G401.6 (cell line): ENCODE results near the gene DRAXIN.

ENCODE experiments used
- FAIRE-seq: peaks from 2 replicates; lab custom pipeline; 2012; peaks lifted over from hg19 to GRCh38; lab: Jason Lieb, UNC

The DRAXIN gene

DNA sequence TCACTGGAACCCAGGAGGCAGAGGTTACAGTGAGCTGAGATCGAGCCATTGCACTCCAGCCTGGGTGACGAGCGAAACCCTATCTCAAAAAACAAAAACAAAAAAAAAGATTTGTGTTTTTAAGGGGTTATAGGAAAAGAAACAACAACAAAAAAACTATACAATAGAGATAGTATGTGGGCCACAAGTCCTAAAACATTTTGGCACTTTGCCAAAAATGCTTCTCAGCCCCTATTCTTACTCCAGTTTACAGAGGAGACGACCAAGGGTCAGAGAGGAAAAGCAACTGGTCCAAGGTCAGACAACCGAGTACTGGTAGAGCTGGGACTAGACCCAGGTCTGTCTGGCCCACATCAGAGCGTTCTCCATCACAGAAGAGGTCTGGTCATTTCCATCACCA lies 33.9 kb upstream of the DRAXIN start:
- no peak for FAIRE-seq

DNA sequence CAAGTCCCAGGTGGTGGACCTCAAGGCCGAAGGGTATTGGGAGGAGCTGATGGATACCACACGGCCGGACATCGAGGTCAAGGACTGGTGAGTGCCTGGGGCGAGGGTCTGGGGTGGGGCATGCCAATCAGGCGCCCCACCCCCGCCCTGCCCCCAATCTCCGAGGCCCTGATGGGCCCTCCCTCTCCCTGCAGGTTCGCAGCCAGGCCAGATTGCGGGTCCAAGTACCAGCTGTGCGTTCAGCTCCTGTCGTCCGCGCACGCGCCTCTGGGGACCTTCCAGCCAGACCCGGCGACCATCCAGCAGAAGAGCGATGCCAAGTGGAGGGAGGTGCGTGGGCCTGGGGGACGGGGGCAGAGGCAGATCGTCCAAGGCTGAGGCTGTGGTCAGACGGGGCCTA lies 33.0 kb upstream of the DRAXIN start:
- FAIRE-seq: no peak

DNA sequence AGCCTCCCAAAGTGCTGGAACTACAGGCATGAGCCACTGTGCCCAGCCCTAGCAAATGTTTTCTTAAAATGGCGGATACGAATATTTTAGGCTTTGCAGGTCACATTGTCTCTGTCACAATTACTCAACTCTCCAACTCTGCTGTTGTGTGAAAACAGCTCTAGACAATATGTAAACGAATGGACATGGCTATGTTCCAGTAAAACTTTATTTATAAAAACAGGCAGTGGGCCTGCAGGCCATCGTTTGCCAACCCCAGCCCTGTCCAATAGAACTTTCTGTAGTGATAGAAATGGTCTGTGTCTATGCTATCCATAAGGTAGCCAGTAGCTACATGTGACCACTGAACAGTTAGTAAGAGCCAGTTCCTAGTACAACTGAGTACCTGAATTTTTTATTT lies 31.8 kb upstream of the DRAXIN start:
- no peak for FAIRE-seq

DNA sequence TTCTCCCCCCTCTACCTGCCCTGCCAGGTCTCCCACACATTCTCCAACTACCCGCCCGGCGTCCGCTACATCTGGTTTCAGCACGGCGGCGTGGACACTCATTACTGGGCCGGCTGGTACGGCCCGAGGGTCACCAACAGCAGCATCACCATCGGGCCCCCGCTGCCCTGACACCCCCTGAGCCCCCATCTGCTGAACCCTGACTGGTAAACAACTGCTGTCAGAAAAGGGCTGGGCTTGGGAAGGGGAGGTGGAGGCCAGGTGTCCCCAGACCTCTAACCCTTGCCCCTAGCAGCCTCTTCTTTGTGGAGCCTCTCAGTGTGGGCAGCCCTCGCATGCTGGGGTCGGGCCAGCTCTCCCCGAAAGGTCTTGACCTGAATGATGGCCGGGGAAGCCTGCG lies 30.4 kb upstream of the DRAXIN start:
- FAIRE-seq: no peak

DNA sequence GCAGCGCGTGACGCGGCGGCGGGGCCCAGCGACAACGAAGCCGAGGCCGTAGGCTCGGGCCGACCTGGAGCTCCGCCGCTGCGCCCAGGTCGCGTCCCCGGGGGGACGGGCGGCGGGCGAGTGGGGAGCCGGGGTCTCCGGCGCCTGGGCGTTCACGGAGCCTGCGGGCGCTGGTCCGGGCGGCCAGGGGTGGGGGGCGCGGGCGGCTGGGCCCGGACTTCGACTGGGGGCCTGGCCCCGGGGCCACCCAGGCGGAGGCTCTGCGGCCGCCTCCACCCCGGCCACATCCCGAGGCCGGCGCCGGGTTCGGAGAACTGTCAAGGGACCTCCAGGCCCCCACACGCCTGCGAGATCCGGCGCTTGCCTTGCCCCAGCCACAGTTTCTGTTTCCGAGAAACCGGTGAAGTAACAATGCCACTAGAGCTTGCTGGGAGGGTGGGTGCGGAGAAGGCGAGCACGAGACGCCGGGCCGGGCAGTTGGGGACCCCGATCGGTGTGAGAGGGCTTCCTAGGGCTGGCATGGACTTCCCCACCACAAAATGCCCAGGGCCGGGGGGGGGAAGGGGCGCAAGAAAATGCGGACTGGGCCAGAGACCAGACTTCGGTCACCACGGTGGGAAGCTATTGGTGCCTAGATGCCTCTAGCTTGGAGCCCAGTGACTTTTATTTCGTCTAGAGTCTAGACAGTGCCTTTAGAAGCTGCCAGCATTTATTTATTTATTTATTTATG lies 27.0 kb upstream of the DRAXIN start:
- FAIRE-seq: no peak

DNA sequence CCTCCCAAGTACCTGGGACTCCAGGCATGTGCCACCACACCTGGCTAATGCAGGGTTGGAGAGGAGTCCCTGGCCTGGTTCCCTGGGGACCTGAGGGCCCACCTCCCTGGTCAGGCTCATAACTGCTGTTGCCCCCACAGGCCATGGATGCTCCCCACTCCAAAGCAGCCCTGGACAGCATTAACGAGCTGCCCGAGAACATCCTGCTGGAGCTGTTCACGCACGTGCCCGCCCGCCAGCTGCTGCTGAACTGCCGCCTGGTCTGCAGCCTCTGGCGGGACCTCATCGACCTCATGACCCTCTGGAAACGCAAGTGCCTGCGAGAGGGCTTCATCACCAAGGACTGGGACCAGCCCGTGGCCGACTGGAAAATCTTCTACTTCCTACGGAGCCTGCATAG lies 23.0 kb upstream of the DRAXIN start:
- no peak for FAIRE-seq

DNA sequence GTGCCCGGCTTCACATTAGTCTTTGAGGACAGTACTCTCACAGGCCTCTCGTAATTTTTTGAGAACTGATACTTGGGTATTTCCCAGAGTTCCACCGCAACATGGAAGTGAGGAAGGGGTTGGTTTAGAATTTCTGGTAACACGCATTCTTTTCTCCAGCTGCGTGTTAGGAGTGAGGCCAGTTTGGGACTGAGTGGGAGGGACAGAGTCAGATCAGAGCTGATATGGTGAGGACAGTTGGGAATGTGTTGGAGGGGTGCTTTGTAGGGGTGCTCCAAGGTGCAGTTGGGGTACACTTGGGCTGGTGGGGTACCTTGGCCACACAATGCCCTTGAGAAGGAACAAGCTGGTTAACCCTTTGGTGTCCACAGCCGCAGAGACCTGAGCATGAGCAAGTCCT lies 20.8 kb upstream of the DRAXIN start:
- FAIRE-seq: no peak

DNA sequence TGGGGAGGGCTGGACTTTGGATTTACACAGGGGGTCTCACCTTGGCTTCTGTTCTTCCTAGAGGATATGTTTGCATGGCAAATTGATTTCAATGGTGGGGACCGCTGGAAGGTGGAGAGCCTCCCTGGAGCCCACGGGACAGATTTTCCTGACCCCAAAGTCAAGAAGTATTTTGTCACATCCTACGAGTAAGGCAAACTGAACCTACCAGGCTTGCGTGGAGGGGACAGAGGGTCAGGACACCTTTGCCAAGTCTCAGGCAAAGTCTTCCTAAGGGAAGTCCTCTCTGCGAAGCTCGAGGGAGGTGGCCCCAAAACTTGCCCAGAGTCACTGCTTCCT lies 20.3 kb upstream of the DRAXIN start:
- FAIRE-seq: no peak

DNA sequence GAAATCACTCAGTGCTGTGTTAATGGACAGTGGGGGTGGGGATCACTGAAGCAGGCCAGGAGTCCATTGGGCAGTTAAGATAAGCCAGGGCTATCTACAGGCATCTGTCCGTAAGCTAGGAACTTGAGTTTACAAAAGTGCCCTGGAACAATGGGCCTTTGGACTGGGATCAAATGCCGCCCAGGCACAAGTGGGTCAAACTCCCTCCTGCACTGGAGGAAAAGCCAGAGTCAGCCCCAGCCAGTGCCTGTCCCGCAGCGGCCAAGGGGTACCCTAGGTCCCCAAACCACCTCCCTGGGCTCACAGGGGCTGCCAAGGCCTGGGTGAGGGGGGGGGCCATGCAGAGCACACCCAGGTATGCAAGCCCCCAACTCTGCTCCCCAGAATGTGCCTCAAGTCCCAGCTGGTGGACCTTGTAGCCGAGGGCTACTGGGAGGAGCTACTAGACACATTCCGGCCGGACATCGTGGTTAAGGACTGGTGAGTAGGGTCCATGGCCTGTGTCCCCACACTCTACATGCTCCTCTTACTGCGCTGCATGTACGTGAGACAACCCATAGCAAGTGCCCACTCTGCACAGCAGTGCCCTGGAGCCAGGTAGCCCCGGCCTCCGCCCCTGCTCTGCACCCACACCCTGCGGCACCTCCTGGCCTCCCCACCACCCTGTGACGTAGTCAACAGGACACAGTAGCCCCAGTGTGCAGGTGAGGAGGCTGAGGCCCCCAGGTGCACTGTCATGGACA lies 19.8 kb upstream of the DRAXIN start:
- no peak for FAIRE-seq

DNA sequence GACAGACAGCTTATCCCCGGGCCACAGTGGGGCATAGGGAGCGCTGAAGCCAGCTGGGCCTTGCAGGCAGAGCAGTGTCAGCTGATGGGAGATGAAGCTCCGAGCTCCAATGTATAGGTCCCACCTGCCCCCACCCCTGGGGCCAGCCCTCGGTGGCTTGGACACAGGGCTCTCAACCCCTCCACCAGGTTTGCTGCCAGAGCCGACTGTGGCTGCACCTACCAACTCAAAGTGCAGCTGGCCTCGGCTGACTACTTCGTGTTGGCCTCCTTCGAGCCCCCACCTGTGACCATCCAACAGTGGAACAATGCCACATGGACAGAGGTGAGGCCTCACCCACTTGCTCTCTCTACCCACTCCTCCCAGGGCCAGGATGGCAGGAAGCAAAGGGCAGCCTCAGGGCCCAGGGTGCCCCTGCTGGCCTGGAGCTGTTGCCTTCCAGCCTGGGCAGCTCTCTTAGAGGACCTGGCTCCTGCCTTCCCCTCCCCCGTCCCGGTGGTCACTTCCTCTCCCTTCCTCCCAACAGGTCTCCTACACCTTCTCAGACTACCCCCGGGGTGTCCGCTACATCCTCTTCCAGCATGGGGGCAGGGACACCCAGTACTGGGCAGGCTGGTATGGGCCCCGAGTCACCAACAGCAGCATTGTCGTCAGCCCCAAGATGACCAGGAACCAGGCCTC lies 18.3 kb upstream of the DRAXIN start:
- no peak for FAIRE-seq

DNA sequence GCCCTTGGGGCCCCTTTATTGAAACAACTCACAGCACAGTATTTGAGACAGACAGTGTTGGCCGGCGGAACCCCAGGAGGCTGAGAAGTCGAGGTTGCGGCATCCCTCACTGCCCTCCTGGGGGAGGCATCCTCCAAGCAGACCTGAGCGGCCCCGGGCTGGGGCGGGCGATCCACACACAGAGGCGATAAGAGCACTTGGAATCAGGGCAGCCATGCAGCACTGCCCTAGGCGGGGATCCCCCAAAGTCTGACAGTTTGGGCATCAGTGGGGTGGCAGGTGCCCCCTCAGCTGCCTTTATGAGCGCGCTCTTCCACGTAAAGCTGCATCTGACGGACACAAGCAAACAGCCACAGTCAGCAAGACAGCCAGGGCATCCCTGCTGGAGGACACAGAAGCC lies 17.0 kb upstream of the DRAXIN start:
- no peak for FAIRE-seq

DNA sequence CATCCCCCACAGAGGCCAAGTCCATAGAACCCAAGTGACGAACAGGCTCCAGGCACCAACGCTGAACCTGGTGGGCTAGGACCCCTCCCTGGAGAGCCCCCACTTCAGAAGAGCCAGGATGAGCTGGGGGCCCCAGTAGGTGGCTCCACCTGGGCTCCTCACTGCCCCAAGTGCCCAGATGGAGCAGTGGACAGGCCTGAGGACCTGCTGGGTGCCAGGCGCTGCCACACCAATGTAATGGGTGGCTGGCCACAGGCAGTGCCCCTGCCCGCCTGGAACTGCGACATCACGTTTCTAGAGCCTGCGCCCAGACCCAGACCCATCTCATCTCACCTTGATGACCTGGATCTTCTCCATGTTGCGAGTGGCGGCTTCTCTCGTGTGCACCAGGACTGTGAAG lies 16.2 kb upstream of the DRAXIN start:
- no peak for FAIRE-seq

DNA sequence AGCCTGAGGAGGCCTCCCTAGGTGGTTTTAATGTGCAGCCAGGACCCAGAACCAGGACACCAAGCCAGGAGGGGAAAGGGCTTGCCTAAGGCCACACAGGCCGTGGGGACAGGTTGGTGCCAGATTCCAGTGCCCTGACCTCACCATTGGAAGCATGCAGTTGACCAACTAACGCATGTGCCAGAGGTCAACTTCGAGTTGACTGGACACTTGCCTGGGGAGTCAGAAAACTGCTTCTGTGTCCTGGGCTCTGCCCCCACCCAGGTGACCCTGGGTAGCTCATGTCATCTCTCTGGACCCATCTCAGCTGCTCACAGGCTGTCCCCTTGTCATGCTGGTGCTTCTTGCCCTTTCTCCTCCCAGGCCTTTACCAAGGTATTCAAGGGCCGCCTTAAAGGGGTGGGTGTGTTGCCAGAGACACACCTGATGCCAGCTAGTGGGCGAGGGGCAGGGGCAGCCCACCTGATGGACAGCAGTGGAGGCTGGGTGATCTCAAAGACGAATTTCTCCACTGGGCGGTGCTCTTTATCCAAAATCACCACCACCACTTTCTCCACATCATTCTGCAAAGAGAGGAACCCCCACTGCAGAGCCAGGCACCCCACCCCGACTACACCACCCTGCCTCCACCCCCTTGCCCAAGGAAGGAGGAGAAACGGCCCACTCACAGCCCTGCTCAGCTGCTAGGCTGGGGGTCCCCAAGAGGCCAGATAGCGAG lies 15.0 kb upstream of the DRAXIN start:
- FAIRE-seq: no peak

DNA sequence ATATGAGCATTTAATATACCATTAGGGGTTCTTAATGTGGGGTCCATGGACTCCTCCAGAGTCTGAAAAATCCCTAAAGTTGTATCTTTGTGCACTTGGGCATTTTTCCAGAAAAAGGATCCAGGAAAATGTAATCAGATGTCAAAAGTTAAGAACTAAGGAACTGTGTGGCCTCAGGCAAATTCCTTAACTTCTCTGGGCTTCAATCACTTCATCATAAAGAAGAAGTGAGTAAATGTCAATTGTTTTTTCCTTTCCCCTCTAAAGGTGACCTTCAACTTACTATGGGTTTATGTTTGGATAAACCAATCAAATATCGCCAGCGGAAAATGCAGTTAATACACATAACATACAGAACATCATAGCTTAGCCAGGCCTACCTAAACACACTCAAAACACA lies 13.1 kb upstream of the DRAXIN start:
- no peak for FAIRE-seq

DNA sequence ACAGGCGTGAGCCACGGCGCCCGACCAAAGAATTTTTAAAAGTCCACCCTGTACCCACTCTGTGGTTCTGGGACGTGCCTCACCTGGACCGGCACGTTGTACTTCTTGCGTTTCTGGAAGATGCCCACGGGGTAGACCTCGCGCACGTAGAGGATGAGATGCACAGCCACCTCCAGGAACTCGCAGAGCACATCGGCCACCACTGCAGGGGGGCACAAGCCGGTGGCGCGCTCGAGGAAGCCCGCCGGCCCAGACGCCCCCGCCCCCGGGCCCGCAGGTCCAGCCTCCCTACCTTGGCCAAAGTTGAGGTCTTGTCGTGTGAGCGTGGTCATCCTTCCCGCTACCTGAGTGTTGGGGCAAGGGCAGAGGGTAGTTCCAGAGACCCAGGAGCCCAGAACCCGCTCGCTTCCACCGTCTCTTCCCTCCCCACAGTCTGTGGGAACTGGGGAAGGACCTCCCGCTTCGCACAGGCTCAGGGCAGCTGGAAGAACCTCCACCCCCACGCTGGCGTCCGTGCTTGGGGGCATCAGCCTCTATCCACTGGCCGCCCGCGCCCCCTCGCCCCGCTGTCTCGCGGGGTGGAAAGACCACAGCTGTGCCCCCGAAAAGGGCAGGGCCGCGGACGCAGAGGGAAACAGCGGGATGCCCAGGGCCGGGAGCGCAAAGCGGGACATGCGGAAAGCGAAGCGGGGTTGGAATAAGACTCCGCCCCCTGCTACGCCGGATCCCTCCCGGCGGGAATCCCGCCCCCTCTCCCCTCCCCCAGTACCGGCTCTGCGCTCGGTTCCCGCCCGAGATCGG lies 11.0 kb upstream of the DRAXIN start:
- no peak for FAIRE-seq

DNA sequence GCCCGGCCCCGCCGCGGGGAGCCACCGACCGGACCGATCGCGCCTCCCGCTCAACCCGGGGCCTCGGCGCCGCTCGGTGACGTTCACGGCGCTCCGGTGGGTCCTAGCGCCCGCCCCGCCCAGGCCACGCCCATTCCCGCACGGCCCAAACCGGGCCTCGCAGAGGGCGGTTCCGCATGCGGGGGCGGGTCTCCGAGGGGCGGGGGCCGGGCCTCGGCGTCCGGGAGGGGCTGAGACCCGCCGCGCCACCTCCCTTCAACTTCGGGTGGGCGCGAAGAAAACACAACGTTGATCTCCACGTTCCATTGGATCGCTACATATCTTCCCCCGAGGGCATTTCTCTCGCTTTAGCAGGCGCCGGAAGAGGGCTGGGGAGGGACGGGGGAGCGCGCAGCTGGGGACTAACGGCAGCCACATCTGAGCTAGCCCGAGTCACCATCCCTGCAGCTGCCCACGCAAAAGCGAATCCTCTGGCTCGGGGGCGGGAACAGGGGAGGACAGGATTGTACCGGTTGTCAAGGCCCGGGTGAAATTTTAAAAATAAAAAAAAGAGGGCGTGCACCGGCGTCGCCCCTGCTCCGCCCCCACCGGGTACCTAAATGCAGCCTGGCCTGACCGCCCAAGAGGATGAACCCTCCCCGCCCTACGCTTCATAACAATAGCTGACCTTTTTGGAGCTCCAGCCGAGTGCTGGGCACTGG lies 10.3 kb upstream of the DRAXIN start, which contains the start of gene MAD2L2:
Gene MAD2L2, minus strand, starts transcription at position 78 of the 701 bp plus-strand sequence. CDS start 547 bp downstream, outside the sequence.
- no peak for FAIRE-seq

DNA sequence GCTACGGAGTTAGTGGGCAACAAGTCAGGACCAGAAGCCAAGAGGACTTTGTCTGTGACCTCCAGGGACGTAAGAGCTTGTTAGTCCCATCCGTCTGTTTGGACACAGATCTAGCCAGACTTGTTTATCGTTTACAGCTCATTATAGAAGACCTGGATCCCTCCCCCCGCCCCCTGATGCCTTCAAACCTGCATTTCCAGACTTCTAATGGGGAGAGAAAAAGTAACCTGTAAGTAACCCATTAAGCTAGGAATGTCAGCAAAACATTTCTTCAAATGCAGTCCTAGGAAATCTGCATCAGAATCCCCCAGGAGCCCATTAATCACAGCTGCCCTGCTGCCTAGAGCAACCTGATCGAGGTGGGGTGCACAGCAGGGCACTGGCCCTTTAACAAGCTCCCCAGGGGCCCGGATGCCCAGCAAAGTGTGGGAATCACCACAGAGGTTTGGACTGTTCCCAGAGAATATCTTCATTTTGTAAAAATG lies 9.2 kb upstream of the DRAXIN start:
- FAIRE-seq: no peak

DNA sequence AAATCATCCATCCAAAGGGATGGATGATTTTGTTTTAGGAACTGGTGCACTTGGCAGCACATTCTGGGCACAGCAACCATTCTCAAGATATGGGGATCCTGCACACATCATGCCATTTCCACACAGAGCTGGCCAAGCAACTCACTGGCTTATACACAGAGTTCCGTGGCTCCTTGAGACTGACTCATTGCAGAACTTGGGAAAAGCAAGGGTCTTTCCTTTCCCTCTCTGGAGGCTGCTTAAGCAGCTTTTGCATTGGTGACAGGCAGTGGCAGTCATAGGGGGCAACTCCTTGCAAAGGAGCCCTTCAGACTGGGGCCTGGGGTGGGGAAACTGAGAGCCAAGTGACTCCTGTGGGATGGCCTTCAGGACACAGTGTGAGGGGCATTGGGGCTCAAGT lies 8.7 kb upstream of the DRAXIN start:
- no peak for FAIRE-seq

DNA sequence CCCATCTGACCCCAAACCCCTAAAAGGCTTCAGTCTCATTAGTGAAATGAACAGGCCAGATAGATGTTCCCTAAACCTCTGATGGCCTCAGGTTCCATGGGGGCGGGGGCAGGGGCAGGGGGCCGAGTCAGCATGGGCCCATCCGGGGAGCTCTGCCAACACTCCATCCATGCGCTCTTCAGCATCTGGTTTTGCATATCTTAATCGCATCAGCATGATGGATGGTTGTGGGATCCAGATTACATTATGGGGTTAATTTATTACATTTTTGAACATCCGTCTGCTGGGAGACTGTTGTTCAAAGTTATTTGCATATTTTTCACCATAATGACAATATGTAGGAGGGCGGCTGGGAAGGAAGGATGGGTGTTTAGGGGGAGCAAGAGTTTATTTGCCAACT lies 7.4 kb upstream of the DRAXIN start:
- FAIRE-seq: no peak

DNA sequence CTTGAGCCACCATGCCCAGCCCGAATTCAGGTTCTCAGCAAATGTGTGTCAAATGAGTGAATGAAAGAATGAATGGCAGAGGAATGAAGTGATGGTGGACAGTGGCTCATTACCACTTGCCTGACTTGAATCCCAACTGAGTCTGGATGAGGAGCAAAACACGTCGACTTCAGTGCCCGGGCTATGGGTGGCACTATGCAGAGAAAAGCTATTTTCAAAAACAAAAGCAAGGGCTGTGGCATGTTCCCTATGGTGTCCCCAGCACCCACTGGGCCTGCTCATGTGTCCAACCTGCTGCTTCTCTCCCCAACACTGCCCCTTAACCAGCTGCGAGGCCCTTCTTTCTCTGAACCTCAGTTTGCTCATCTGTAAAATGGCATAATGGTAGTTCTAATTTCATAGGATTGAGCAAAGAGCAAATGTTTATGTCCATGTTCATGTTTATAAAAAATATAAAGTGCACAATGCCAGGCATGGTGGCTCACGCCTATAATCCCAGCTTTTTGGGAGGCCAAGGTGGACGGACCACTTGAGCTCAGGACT lies 6.2 kb upstream of the DRAXIN start:
- FAIRE-seq: no peak

DNA sequence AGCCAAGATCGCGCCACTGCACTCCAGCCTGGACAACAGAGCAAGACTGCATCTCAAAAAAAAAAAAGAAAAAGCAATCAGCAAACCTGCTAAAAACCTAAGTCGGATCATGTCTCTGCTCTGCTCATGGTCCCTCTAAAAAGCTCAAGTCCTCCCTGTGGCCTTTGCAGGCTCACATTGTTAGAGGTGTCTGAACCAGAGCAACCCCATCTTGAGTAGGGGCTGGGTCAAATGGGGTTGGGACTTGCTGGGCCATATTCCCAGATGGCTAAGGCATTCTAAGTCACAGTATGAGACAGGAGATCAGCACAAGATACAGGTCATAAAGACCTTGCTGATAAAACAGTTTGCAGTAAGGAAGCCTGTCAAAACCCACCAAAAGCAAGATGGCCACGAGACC lies 3.0 kb upstream of the DRAXIN start:
- no peak for FAIRE-seq
